SK-N-SH treated with all-trans-retinoic acid at 6 μM for 48 hours (cell line): ENCODE results near the gene LAMB4.

ENCODE experiments used
- ATAC-seq: fragments of 200-7000 bp; cut with Tn5 transposase; 3 replicates; pipeline ENCODE4 v1.9.1; 2020; ENCODE audit warnings: mild to moderate bottlenecking, moderate library complexity
- ARNTL ChIP-seq: fragments of 450-650 bp; formaldehyde crosslinking; IDR thresholded peaks from 2 replicates; pipeline ENCODE4 v1.5.0; 2020; ENCODE audit warnings: low read depth, mild to moderate bottlenecking, moderate library complexity, borderline replicate concordance
- BACH2 ChIP-seq: fragments of 250-450 bp; sonication (Bioruptor Pico); IDR thresholded peaks from 2 replicates; pipeline ENCODE4 v1.9.0; 2021; ENCODE audit warnings: mild to moderate bottlenecking, borderline replicate concordance
- CSDC2 ChIP-seq: fragments of 250-450 bp; sonication (Bioruptor Pico); IDR thresholded peaks from 2 replicates; pipeline ENCODE4 v1.5.0; 2020; ENCODE audit warnings: mild to moderate bottlenecking, moderate library complexity
- ESRRG ChIP-seq: fragments of 250-450 bp; sonication (Bioruptor Pico); IDR thresholded peaks from 2 replicates; pipeline ENCODE4 v1.6.1; 2021; ENCODE audit warnings: mild to moderate bottlenecking
- GLIS3 ChIP-seq: fragments of 250-450 bp; sonication (Bioruptor Pico); IDR thresholded peaks from 2 replicates; pipeline ENCODE4 v1.5.0; 2020; ENCODE audit warnings: mild to moderate bottlenecking, moderate library complexity
- ISL1 ChIP-seq: fragments of 250-450 bp; sonication (Bioruptor Pico); IDR thresholded peaks from 2 replicates; pipeline ENCODE4 v2.1.2; 2022; ENCODE audit warnings: mild to moderate bottlenecking, moderate library complexity
- POU6F1 ChIP-seq: fragments of 250-450 bp; sonication (Bioruptor Pico); IDR thresholded peaks from 2 replicates; pipeline ENCODE4 v1.8.0; 2021; ENCODE audit warnings: low read depth, mild to moderate bottlenecking, moderate library complexity, borderline replicate concordance
- PPARA ChIP-seq: fragments of 250-450 bp; sonication (Bioruptor Pico); IDR thresholded peaks from 2 replicates; pipeline ENCODE4 v1.5.0; 2020; ENCODE audit warnings: mild to moderate bottlenecking, borderline replicate concordance
- RARB ChIP-seq: fragments of 250-450 bp; sonication (Bioruptor Pico); IDR thresholded peaks from 2 replicates; pipeline ENCODE4 v1.8.0; 2021; ENCODE audit warnings: mild to moderate bottlenecking, moderate library complexity
- SNAI2 ChIP-seq: fragments of 250-450 bp; sonication (Bioruptor Pico); IDR thresholded peaks from 2 replicates; pipeline ENCODE4 v1.5.0; 2020; ENCODE audit warnings: mild to moderate bottlenecking, moderate library complexity
- TCF4 ChIP-seq: fragments of 250-450 bp; sonication (Bioruptor Pico); IDR thresholded peaks from 2 replicates; pipeline ENCODE4 v1.8.0; 2021; ENCODE audit warnings: mild to moderate bottlenecking, moderate library complexity, borderline replicate concordance
- TOX ChIP-seq: fragments of 250-450 bp; sonication (Bioruptor Pico); IDR thresholded peaks from 2 replicates; pipeline ENCODE4 v1.8.0; 2021; ENCODE audit warnings: mild to moderate bottlenecking, moderate library complexity, borderline replicate concordance
- TSHZ2 ChIP-seq: fragments of 250-450 bp; sonication (Bioruptor Pico); IDR thresholded peaks from 2 replicates; pipeline ENCODE4 v1.5.0; 2020; ENCODE audit warnings: mild to moderate bottlenecking, moderate library complexity
- ZC3H10 ChIP-seq: fragments of 250-450 bp; sonication (Bioruptor Pico); IDR thresholded peaks from 2 replicates; pipeline ENCODE4 v1.5.1; 2021; ENCODE audit warnings: mild to moderate bottlenecking, moderate library complexity
- ZFP3 ChIP-seq: fragments of 250-450 bp; sonication (Bioruptor Pico); IDR thresholded peaks from 2 replicates; pipeline ENCODE4 v1.5.0; 2020; ENCODE audit warnings: mild to moderate bottlenecking, moderate library complexity
- ZFP30 ChIP-seq: fragments of 450-650 bp; formaldehyde crosslinking; IDR thresholded peaks from 2 replicates; pipeline ENCODE4 v1.5.0; 2022; ENCODE audit warnings: mild to moderate bottlenecking, moderate library complexity
- ZNF565 ChIP-seq: fragments of 450-650 bp; formaldehyde crosslinking; conservative IDR thresholded peaks from 2 replicates; pipeline ENCODE4 v1.5.0; 2020; ENCODE audit warnings: low read depth, mild to moderate bottlenecking, moderate library complexity
- ZNF70 ChIP-seq: fragments of 450-650 bp; formaldehyde crosslinking; IDR thresholded peaks from 2 replicates; pipeline ENCODE4 v1.5.0; 2020; ENCODE audit warnings: mild to moderate bottlenecking, moderate library complexity
- ZNF8 ChIP-seq: fragments of 450-650 bp; formaldehyde crosslinking; IDR thresholded peaks from 2 replicates; pipeline ENCODE4 v1.5.0; 2020; ENCODE audit warnings: mild to moderate bottlenecking, moderate library complexity
- TF ChIP-seq, protein P1 (sequence below): fragments of 250-450 bp; sonication (Bioruptor Pico); IDR thresholded peaks from 2 replicates; pipeline ENCODE4 v1.5.1; 2020; ENCODE audit warnings: low read depth, mild to moderate bottlenecking, moderate library complexity
- TF ChIP-seq, protein P2 (sequence below): fragments of 250-450 bp; sonication (Bioruptor Pico); IDR thresholded peaks from 2 replicates; pipeline ENCODE4 v1.5.1; 2021; ENCODE audit warnings: mild to moderate bottlenecking, moderate library complexity
- TF ChIP-seq, protein P3 (sequence below): fragments of 250-450 bp; sonication (Bioruptor Pico); IDR thresholded peaks from 2 replicates; pipeline ENCODE4 v1.8.0; 2020; ENCODE audit warnings: mild to moderate bottlenecking, moderate library complexity, borderline replicate concordance

LAMB4 gene

GRCh38 chr7:108152198-108152597 is 22.0 kb upstream of the LAMB4 start:
- TF ChIP-seq PPARA (CRISPR knock-in tag) (no peak), TOX (CRISPR knock-in tag) (no peak), RARB (CRISPR knock-in tag) (no peak), ZFP3 (CRISPR knock-in tag) (no peak), SNAI2 (no peak), ZNF565 (CRISPR knock-in tag) (no peak), CSDC2 (CRISPR knock-in tag) (no peak), TSHZ2 (CRISPR knock-in tag) (no peak), TCF4 (CRISPR knock-in tag) (no peak), ZC3H10 (no peak), ISL1 (CRISPR knock-in tag) (no peak), ZFP30 (CRISPR knock-in tag) (no peak), BACH2 (no peak), ZNF8 (CRISPR knock-in tag) (no peak), GLIS3 (no peak), ZNF70 (CRISPR knock-in tag) (no peak)
- TF ChIP-seq, protein P1, sequence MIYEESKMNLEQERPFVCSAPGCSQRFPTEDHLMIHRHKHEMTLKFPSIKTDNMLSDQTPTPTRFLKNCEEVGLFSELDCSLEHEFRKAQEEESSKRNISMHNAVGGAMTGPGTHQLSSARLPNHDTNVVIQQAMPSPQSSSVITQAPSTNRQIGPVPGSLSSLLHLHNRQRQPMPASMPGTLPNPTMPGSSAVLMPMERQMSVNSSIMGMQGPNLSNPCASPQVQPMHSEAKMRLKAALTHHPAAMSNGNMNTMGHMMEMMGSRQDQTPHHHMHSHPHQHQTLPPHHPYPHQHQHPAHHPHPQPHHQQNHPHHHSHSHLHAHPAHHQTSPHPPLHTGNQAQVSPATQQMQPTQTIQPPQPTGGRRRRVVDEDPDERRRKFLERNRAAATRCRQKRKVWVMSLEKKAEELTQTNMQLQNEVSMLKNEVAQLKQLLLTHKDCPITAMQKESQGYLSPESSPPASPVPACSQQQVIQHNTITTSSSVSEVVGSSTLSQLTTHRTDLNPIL (CRISPR knock-in tag): no peak
- TF ChIP-seq, protein P2, sequence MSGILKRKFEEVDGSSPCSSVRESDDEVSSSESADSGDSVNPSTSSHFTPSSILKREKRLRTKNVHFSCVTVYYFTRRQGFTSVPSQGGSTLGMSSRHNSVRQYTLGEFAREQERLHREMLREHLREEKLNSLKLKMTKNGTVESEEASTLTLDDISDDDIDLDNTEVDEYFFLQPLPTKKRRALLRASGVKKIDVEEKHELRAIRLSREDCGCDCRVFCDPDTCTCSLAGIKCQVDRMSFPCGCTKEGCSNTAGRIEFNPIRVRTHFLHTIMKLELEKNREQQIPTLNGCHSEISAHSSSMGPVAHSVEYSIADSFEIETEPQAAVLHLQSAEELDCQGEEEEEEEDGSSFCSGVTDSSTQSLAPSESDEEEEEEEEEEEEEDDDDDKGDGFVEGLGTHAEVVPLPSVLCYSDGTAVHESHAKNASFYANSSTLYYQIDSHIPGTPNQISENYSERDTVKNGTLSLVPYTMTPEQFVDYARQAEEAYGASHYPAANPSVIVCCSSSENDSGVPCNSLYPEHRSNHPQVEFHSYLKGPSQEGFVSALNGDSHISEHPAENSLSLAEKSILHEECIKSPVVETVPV (CRISPR knock-in tag): no peak
- TF ChIP-seq, protein P3, sequence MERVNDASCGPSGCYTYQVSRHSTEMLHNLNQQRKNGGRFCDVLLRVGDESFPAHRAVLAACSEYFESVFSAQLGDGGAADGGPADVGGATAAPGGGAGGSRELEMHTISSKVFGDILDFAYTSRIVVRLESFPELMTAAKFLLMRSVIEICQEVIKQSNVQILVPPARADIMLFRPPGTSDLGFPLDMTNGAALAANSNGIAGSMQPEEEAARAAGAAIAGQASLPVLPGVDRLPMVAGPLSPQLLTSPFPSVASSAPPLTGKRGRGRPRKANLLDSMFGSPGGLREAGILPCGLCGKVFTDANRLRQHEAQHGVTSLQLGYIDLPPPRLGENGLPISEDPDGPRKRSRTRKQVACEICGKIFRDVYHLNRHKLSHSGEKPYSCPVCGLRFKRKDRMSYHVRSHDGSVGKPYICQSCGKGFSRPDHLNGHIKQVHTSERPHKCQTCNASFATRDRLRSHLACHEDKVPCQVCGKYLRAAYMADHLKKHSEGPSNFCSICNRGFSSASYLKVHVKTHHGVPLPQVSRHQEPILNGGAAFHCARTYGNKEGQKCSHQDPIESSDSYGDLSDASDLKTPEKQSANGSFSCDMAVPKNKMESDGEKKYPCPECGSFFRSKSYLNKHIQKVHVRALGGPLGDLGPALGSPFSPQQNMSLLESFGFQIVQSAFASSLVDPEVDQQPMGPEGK (CRISPR knock-in tag): no peak

DNA sequence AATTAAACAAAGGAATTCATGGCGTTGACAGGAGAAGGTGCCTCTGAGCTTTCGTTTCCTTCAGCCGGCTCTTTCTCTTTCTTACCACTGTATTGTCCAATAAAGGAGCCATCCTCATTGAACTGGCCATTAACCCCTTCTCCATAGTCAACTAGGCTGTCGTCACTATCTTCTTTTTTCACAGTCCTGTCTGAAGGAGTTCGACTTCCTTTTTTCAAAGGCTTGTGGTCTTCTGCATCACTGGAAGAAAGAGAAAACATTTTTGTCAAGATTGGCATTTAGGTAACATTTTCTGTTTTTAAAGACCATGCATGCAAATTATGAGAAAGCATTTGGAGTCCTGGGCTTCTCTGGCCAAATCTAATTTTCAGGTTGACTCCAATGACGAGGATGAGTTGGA is 19.7 kb upstream of the LAMB4 start:
- TF ChIP-seq, protein P2 (CRISPR knock-in tag): no peak
- TF ChIP-seq ZFP30 (CRISPR knock-in tag): no peak
- no peak for TF ChIP-seq ARNTL (CRISPR knock-in tag)
- TF ChIP-seq SNAI2: no peak
- ATAC-seq: no peak

More at GRCh38 chr7:108152198-108152597, 22.0 kb upstream of the LAMB4 start:
- no peak for ATAC-seq

DNA sequence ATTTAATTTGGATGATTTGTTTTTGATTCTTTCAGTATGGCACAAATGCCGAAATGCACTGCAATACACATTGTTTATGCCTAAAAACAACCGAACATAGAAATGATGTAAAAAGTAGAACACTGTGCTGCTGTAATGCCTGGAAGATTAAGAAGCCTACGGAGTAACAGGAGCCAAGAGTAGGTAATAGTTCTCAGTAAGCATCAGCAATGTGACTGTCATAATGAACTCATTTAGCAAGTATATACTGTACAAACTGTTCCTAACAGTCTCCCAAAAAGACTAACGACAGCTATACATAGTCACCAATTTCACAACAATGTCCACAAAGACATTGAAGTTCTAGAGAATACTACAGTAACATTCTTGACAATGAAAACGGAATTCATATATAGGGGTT is 19.0 kb upstream of the LAMB4 start:
- no peak for ATAC-seq
- no peak for TF ChIP-seq ESRRG
- TF ChIP-seq TSHZ2 (CRISPR knock-in tag): no peak
- TF ChIP-seq, protein P3 (CRISPR knock-in tag): no peak
- no peak for TF ChIP-seq RARB (CRISPR knock-in tag)
- TF ChIP-seq TCF4 (CRISPR knock-in tag): no peak
- TF ChIP-seq SNAI2: no peak
- no peak for TF ChIP-seq ZNF8 (CRISPR knock-in tag)
- TF ChIP-seq POU6F1: no peak
- TF ChIP-seq ZNF70 (CRISPR knock-in tag): no peak
- TF ChIP-seq PPARA (CRISPR knock-in tag): no peak
- TF ChIP-seq ISL1 (CRISPR knock-in tag): no peak
- no peak for TF ChIP-seq TOX (CRISPR knock-in tag)
